Activated CD4-positive, alpha-beta T cell treated with anti-CD3 and anti-CD28 coated beads for 4 hours (primary cell): Measurements from ENCODE around the gene ZFYVE16.
"Not testable (repeated sequence)": the region's sequence is repeated elsewhere in the genome, so short reads cannot be mapped to it uniquely, and the experiment has no call there.

Experiments used
- DNase-seq, 2 donors: peaks; one replicate each; pipeline ENCODE4 v3.0.0-alpha.2; 2020

Gene ZFYVE16

DNA sequence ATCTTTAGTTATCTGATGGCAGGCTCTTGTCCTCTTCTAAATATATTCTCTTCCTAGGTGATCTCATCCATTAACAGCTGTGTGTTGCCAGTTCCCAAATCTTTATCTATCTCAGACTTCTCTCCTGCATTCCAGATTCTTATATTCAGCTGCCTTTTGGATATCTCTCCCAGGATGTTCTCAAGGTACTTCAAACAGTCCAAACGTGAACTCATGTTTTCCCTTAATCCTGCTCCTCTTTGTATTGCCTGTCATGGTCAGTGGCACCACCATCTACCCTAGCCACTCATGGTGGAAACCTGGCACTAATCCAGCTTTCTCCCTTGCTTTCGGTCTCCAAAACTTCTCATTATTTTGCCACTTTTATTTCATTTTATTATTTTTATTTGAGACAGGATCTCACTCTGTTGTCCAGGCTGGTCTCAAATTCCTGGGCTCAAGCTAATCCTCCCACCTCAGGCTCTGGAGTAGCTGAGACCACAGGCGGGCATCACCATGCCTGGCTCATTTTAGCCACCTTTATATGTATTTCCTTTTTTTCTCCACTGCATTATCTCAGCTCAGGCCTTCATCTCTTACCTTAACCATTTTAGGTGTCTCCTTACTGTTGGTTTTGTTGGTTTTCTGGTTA, 3.8 kb downstream of the ZFYVE16 start:
- no peak for DNase-seq

DNA sequence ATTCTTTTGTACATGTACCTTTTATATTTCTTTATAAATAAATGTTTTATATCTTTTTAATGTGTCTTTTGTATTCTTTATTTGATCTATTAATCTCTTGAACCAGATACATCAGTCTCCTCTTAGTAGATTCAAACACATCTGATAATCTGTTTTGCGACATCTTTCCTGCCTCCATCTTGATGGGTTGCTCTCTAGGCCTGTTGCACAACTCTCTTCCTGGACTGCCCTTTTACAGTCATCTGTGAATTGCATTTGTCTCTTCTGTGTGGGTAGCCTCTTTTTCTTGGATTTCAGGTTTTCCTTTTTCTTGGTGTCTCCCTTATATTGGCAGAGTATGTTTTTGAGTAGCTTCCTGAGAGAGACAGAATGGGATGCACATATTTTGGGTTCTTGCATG, 6.2 kb downstream of the ZFYVE16 start:
- DNase-seq: no peak

DNA sequence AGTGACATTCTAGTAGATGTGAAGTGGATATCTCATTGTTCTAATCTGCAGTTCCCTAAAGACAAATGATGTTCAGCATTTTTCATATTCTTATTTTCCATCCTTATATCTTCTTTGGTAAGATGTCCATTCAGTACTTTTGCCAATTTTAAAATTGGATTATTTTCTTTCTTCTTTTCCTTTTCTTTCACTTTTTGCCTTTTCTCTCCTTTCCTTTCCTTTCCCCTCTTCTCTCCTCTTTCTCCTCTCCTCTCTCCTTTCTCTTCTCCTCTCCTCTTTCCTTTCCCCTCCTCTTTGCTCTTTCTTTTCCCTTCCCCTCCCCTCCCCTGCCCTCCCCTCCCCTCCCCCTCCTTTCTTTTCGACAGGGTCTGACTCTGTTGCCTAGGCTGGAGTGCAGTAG, 10.1 kb downstream of the ZFYVE16 start:
- no peak for DNase-seq

DNA sequence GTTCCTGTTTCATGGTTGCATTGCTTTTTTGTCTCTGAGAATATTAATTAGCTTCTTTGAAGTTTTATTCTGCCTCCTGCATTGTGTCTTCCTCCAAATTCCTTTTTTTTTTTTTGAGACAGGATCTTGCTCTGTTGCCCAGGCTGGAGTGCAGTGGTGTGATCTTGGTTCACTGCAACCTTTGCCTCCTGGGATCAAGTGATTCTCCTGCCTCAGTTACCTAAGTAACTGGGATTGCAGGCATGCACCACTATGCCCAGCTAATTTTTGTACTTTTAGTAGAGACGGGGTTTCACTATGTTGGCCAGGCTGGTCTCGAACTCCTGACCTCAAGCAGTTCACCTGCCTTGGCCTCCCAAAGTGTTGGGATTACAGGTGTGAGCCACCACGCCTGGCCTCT, 16.5 kb downstream of the ZFYVE16 start:
- DNase-seq: not testable (repeated sequence)

DNA sequence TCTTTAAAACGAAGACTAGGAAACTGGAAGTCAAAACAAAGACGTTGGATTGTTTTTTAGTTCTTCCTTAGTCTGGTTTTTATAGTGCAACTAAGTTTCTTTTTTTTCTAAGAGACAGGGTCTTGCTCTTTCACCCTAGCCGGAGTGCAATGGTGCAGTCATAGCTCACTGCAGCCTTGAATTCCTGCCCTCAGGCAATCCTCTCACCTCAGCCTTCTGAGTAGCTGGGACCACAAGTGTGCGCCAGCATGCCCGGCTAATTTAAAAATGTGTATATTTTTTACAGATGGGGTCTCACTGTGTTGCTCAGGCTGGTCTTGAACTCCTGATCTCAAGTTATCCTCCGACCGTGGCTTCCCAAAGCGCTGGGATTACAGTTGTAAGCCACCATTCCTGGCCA, 27.6 kb downstream of the ZFYVE16 start:
- no peak for DNase-seq

DNA sequence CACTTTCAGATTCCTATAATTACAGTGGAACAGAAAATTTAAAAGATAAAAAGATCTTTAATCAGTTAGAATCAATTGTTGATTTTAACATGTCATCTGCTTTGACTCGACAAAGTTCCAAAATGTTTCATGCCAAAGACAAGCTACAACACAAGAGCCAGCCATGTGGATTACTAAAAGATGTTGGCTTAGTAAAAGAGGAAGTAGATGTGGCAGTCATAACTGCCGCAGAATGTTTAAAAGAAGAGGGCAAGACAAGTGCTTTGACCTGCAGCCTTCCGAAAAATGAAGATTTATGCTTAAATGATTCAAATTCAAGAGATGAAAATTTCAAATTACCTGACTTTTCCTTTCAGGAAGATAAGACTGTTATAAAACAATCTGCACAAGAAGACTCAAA, 29.5 kb downstream of the ZFYVE16 start:
- no peak for DNase-seq

DNA sequence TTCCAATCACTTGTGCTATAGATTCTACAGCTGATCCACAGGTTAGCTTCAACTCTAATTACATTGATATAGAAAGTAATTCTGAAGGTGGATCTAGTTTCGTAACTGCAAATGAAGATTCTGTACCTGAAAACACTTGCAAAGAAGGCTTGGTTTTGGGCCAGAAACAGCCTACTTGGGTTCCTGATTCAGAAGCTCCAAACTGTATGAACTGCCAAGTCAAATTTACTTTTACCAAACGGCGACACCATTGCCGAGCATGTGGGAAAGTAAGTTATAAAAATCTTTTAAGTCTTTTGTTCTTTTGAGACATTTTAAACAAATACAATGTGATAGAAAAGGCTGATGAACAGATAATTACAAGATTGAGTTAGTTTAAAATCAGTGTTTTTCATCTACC, 30.9 kb downstream of the ZFYVE16 start:
- DNase-seq: no peak

DNA sequence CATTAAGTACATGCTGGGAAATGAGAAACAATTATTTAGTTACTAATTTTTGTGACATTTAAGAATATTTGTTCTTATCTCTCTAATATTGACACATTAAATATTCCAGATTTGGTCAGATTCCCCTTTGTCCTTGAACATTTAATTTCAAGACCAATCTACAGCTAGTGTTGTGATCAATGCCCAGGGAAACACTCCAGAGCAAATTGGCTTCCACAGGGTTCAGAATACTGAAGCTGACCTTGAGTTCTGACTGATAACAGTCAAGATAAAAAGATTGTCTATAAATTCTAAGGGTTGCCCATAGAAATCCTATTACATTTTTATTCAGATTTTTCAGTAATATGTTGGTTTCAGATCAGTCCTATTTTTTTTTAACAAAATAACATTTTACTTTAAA, 31.3 kb downstream of the ZFYVE16 start:
- DNase-seq: no peak

DNA sequence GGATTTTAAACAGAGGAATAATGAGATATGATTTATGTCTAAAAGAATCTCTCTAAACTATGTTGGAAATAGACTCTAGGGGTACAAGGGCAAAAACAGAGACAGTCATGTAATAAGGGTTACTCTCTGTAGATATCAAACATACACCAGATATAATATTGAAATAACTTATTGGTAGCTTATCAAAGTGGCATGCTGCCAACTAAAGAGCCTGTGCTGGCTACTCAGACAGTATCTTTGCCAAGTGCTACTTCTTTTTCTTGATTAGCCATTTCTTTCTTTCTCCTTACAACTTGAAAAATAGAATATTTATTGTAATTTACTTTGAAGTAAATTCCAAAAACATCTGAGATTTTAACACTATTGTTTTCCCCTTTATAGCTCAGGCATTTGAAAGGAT, 34.9 kb downstream of the ZFYVE16 start:
- DNase-seq: no peak

DNA sequence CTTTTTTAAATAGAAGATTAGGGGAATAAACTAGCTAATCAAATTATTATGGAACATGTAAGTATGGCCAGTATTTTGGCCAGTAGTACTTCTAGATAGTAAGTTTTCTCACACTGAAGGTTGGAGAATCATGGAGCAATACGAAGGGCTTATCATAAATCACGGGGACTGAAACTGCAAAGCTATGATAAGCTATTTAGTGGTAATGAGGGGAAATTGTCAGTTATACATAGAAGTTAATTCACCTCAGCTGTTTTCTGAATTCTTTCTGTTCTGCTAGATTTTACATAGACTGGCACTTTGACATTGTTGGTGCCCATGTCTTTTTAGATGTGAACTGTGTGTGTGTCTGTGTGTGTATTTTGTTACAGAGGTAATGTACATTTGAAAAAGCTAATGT, 45.5 kb downstream of the ZFYVE16 start:
- DNase-seq: no peak

DNA sequence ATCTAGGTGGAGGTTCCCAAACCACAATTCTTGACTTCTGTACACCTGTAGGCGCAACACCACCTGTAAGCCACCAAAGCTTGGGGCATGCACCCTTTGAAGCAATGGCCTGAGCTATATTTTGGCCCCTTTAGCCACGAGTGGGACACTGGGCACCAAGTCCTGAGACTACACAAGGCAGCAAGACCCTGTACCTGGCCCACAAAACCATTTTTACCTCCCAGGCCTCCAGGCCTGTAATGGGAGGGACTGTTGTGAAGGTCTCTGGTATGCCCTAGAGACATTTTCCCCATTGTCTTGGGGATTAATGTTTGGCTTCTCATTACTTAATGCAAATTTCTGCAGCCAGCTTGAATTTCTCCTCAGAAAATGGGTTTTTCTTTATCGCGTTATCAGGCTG, 55.4 kb downstream of the ZFYVE16 start:
- DNase-seq: no peak

DNA sequence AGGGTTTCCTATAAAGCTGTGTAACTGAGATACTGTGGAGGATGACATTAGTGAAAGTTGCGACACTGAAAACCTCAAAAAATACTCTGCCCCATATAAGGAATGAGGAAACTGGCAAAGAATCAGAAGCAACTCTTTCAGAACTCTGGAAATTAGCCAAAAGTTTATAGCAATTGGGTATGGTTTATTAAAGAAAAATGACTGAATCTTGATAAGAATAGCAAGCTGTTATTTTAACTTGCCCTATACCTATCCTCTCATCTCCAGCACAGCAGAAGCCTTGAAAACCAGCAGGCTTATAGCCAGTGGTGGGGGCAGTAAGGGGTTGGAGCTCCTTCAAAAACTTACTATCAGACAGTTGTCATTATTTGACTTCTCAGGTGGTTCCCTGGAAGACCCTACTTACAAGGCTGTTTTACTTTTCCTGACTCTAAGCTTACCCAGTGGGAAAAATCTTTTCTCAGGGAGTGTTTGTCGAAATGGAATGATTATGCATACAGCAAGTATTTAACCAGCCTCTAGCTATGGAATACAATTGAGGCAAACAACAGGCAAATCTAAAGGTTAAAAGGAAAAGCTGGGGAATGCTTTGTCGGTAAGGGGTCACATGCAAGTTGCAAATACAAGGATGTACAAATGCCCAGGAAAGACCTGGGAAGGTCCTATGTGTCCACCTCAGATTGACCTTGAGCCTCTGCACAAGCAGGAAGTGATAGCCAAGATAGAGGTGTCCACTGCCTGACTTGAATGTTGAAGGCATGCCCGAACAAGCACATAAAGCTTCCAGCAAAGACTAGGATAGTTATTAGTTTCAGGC, 59.0 kb downstream of the ZFYVE16 start:
- DNase-seq: no peak

DNA sequence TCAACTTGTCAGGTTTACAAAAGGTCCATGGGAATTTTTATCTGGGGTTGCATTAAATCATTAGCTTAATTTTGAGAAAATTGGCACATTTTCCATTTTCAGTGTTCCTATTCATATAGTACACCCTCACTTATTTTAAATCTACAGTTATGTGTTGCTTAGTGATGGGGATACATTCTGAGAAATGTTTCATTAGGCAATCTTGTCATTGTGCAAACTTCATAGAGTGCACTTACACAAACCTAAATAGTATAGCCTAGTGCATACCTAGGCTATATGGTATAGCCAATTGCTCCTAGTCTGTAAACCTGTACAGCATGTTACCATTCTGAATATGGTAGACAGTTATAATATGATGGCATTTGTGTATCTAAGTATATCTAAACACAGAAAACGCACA, 60.3 kb downstream of the ZFYVE16 start:
- no peak for DNase-seq

DNA sequence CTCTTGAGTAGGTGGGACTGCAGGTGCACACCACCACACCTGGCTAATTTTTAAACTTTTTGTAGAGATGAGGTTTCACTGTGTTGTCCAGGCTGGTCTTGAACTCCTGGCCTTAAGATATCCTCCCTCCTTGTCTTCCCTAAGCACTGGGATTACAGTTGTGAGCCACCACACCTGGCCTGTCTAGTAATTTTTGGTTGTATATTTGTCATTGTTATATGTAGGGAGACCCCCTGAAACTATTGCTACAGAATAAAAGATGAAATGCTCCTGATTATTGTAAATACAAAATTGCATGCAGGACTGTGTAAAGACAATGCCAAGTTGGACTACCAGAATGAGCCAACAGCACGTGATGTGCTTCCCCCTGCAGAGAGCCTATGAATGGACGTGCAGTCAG, 62.8 kb downstream of the ZFYVE16 start:
- not testable (repeated sequence) for DNase-seq

DNA sequence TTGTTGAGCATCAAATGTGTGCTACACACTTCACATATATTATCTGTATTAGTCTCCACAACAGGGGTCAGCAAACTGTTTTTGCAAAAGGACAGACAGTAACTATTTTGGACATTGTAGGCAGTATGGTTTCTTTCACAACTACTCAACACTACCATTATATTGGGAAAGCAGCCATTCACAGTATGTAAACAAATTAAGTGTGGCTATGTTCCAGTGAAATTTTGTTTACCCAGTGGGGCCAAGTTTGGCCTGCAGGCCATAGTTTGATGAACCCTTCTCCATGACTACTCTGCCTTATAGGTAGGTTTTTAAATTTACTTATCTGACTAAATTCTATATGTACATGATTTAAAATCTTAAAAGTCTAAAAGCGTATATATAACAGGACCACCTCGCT, 67.1 kb downstream of the ZFYVE16 start:
- no peak for DNase-seq

DNA sequence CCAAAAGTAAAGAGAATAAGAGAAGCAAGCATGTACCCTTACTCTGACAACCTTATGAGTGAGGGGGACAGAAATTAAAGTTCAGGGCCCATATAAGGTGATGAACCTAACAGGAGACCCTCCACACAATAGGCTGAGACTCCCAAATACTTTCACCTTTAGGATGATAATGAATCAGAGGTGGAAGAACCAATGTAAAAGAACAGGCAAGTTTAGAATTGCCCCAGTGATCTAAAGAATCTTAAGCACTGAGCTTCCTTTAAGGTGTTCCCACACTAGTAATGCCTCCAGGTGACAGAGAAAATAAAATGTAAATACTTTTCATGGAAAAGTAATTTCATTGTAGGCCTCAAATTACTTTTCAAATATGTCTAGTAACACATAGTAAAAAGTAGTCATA, 71.8 kb downstream of the ZFYVE16 start:
- no peak for DNase-seq

DNA sequence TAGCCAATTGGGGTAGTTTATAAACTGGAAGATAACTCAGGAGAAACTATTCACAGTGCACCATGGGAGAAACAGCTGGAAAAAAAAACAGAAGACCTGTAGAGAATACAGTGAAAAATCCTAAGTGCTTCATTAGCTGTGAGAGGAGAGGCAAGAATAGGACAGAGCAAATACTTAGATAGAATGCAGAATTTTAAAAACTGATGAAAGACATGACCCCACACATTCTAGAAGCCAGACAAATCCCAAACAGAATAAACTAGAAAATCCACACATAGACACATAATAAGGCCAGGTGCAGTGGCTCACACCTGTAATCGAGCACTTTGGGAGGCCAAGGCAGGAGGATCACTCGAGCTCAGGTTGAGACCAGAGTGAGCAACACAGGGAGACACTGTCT, 72.5 kb downstream of the ZFYVE16 start:
- DNase-seq: no peak

DNA sequence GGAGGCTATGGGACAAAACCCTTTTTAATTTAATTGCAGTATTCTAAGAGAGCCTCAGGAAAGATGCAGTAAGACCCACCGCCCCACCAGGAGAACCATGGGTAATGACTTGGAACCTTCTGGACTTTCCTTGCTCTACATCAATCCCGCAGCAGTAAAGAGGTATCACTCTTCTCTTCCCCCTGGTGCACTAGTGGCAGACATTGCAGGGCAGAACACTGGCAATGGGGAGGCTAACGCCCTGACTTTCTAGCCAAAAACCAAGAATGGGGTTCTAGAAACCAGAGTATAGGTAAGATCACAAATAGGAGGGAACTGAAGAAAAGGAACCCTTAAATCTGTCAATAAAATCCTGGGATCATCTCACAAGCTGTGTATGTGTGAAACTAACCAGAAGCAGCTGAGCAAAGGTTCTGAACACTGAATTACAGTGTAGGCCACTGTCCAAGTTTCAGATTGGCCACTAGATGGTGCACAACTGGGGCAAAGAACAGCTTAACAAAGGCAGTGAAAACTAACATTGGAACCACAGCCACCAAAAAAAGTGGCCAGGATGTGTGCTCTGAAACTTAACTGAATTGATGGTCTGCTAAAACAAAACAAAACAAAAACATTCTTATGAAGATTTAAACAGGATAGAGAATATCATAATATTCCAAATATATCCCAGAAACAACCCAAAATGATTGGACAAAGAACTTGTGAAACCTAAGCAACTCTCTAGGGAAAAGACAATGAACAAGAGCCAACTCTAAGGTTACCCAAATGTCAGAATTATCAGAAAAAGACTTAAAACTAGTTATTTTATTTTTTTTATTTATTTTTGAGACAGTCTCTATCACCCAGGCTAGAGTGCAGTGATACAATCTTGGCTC, 73.4 kb downstream of the ZFYVE16 start:
- peak; percentile 14 to 19 for DNase-seq

DNA sequence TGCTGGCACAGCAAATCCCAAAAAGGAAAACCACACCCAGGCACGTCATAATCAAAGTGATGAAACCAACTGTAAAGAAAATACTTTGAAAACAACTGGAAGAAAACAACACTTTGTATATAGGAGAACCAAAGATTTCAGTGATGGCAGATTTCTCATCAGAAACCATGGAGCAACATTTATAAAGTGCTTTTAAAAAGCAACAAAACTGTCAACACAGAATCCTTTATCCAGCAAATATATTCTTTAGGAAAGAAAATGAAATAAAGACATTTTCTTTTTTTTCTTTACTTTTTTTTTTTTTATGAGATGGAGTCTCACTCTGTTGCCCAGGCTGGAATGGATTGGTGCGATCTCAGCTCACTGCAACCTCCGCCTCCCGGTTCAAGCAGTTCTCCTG, 74.7 kb downstream of the ZFYVE16 start:
- DNase-seq: no peak

DNA sequence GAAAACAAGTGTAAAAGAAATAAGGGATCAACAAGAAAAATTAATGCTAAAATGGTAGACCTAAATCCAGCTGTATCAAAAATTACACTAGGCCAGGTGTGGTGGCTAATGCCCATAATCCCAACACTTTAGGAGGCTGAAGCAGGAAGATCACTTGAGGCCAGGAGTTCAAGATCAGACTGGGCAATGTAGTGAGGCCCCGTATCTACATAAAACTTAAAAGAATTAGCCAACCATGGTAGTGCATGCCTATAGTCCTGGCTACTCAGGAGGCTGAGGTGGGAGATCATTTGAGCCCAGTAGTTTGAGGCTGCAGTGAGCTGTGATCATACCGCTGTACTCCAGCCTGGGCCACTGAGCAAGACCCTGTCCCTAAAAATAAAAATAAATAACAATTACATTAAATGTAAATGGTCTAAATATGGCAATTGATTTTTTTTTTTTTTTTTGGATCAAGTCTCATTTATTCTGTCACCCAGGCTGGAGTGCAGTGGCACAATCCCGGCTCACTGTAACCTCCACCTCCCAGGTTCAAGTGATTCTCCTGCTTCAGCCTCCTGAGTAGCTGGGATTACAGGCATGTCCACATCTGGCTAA, 75.9 kb downstream of the ZFYVE16 start:
- no peak for DNase-seq

DNA sequence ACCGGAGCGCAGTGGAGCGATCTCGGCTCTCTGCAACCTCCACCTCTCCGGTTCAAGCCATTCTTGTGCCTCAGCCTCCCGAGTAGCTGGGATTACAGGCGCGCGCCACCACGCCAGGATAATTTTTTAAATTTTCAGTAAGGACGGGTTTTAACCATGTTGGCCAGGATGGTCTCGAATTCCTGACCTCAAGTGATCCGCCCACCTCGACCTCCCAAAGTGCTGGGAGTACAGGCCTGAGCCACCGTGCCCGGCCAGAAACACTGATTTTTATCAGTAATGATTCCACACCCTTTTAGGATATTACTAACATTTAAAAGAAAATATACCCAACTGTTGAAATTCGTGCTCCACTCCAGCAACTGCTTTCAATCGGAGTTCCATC, 79.6 kb downstream of the ZFYVE16 start:
- no peak for DNase-seq

DNA sequence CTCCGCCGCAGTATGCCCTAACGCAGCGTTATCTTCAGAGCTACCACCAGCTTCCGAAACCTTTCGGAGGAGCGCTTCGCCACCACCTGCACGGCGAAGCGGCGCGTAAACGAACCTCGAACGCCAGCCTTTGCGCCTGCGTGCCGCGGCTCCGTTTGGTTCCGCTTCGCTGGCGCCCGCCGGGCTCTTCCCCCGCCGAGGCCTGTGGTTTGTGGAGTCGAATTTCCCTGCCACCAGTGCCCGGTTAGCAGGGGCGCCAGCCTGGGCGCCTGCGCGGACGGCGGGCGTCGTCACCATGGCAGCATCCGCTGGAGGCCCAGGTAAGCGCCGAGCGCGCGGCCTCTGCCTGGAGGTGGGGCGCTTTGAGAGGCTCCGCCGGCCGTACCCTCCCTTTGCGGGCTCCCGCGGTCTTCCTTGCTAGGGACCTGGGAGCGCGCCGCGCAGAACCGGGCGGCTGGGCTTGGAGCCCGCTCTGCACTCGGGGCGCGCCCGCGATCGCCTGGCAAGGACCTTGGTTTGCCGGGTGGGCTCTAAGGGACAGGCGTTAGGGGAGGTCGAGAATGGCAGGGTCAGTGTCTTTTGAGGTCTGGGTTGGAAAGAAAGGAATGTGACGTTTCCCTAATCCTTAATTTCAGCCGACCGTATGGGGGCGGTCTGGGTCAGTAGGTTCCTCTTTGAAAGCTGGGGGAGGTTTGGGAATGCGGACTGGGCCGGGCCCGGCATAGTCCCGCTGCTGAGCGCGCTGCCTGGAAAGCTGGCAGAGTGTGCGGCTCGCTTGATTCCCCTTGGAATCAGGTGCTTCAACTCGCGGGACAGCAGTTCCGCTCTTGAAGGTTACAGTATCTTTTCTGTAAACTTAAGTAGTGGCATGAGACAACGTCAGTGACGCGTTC, 80.2 kb downstream of the ZFYVE16 start, which contains the start of gene FAM151B:
Gene FAM151B (plus strand): TSS at position 272 of the 893 bp plus-strand sequence. CDS start 24 bp downstream, at position 296.
- peak; percentile 65 to 71 for DNase-seq
